Sigmoid colon (tissue), 7 donors: ENCODE measurements around the gene KLHL10. TPM values are rescaled to one million over a fixed set of nuclear protein-coding genes. Genes with fewer than 3 reads are reported as not detected.
A peak's percentile ranks its signal among the peaks of the same experiment; 100 is the strongest.

ENCODE experiments used
- DNase-seq: peaks from one replicate; pipeline ENCODE4 v3.0.0-alpha.2; 2019
- H3K27ac ChIP-seq, 4 donors: fragments of 200-600 bp; sonication (generic); one replicate each; pipeline ENCODE4 v1.5.1; 2016 to 2019; ENCODE audit warnings: mild to moderate bottlenecking in 1 of 4
- H3K27me3 ChIP-seq, 3 donors: fragments of 200-600 bp; sonication (generic); one replicate each; pipeline ENCODE4 v1.5.1; 2019; ENCODE audit warnings: mild to moderate bottlenecking in 1 of 3
- H3K36me3 ChIP-seq, 4 donors: fragments of 200-600 bp; sonication (generic); one replicate each; pipeline ENCODE4 v1.5.1; 2016 to 2019
- H3K4me1 ChIP-seq, 4 donors: fragments of 200-600 bp; sonication (generic); one replicate each; pipeline ENCODE4 v1.5.1; 2017 to 2019
- H3K4me3 ChIP-seq, 4 donors: fragments of 200-600 bp; sonication (generic); one replicate each; pipeline ENCODE4 v1.5.1; 2017 to 2019; ENCODE audit warnings: mild to moderate bottlenecking in 2 of 4, moderate library complexity in 1 of 4
- H3K9me3 ChIP-seq, 4 donors: fragments of 200-600 bp in 3 of 4; sonication (generic) in 3 of 4; one replicate each; pipeline versions ENCODE4 v1.5.1 to v1.6.1; 2013 to 2019
- CTCF ChIP-seq, 4 experiments: fragments of 450-650 bp in 3 of 4; fragments of 200-600 bp in 1 of 4; IDR thresholded peaks; one replicate each; pipeline ENCODE4 v1.5.1; 2016 to 2019; ENCODE audit warnings: antibody characterized with exemption in 4 of 4, mild to moderate bottlenecking in 3 of 4, moderate library complexity in 2 of 4
- EP300 ChIP-seq, 4 donors: sonication (generic); formaldehyde crosslinking; IDR thresholded peaks; one replicate each; pipeline ENCODE4 v1.6.1; 2017; ENCODE audit warnings: antibody characterized with exemption in 4 of 4
- POLR2A ChIP-seq, 2 donors: fragments of 450-650 bp; IDR thresholded peaks; one replicate each; pipeline ENCODE4 v1.6.1; 2016; ENCODE audit warnings: antibody characterized with exemption in 2 of 2, mild to moderate bottlenecking in 2 of 2, moderate library complexity in 2 of 2
- POLR2AphosphoS5 ChIP-seq, 4 donors: sonication (generic); formaldehyde crosslinking; IDR thresholded peaks; one replicate each; pipeline ENCODE4 v1.6.1; 2017; ENCODE audit warnings: antibody characterized with exemption in 4 of 4
- WGBS, 2 donors: extraction: QIAGEN DNeasy Blood & Tissue Kit; methylation state at CpG; one replicate each; pipeline ENCODE4 v1.1.7; 2013; 5-methylcytosine and 5-hydroxymethylcytosine counted together
- intact Hi-C: fragments of 100-400 bp; cut with DNase I; formaldehyde crosslinking; loops from one replicate; pipeline ENCODE4 v1.15.1; 2023
- polyA plus RNA-seq, 3 donors: library from polyadenylated mRNA; stranded (reverse); fragments of 200-250 nt; gene quantifications; one replicate each; pipeline ENCODE4 v1.2.3, GENCODE V29; 2013
- total RNA-seq, 4 donors: library from RNA; depleted of rRNA; stranded (reverse); fragments of >200 nt; gene quantifications; one replicate each; pipeline ENCODE4 v1.1.0, GENCODE V29; 2016
- donor health status: healthy with polysubstance abuse.
- donor health status: Bipolar disorder and iron deficiency.
- donor health status: healthy.

Gene KLHL10
- total and polyA plus RNA-seq, 7 donors = 0.04 to 3.9 (median 1.1) TPM; not detected in 2

DNA sequence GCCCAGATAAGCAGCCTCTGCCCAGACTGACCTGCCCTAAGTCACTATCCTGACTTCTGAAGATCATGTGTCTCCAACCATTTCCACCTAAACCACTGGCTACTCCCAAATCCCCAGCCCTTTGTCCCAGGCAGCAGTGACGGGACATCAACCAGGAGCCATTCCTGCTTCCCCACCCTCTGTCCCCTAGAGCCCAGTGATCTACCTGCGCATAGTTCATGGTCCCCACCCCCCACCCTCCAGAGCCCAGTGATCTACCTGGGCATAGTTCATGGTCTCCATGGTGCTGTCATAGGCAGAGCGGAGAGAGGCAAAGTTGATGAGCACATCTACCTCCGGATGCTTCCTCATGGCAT lies 54.4 kb downstream of the KLHL10 start:
- DNase-seq = no peak
- 97 to 98% methylated on average over 4 of the region's 4 CpGs for WGBS, 2 donors
- no peak for TF ChIP-seq POLR2A (IDR thresholded peaks at IDR 0.05)
- no peak for TF ChIP-seq CTCF (IDR thresholded peaks at IDR 0.05)
- TF ChIP-seq EP300 (IDR thresholded peaks at IDR 0.05) = no peak
- no peak for TF ChIP-seq POLR2AphosphoS5 (IDR thresholded peaks at IDR 0.05)
- H3K4me3 ChIP-seq = no peak overlapping the region
- intact Hi-C loops = no loop called here
- peaks cover 0 to 17% (median 10%) of the 10 kb centered on the region in 4 donors for H3K4me1 ChIP-seq
- H3K27me3 ChIP-seq = no peaks in the 10 kb centered on the region
- H3K27ac ChIP-seq = no peak overlapping the region
- no peaks in the 10 kb centered on the region for H3K9me3 ChIP-seq
- H3K36me3 ChIP-seq = peaks cover 13 to 97% (median 57%) of the 10 kb centered on the region in 4 donors

DNA sequence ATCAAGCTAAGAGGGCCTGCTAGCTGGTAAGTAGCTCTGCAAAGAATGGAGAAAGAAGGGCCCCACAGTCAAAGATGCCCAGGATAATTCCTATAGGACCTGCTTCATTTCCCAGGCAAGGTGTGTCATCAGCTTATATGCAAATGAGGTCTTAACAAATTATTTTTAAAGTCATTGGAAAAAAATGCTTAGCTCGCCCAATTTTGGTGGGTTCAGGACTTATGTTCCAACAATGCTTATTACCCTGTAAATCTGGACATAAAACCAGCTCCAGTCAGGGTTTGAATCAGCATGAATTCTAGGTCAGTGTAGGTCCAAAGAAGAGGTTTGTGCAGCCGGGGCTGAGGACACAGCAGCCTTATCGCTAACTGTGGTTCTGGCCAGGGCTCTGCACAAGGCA lies 55.8 kb downstream of the KLHL10 start:
- Histone ChIP-seq H3K4me1 (peaks cover 0 to 17% (median 10%) of the 10 kb centered on the region in 4 donors), H3K36me3 (peaks cover 4 to 97% (median 57%) of the 10 kb centered on the region in 4 donors), H3K4me3 (no peak overlapping the region), H3K27me3 (no peaks in the 10 kb centered on the region), H3K9me3 (no peaks in the 10 kb centered on the region), H3K27ac (no peak overlapping the region)
- WGBS, 2 donors = 80 to 94% methylated on average over 3 of the region's 3 CpGs
- DNase-seq = no peak
- TF ChIP-seq CTCF (IDR thresholded peaks at IDR 0.05) = no peak
- no peak for TF ChIP-seq POLR2A (IDR thresholded peaks at IDR 0.05)
- no peak for TF ChIP-seq POLR2AphosphoS5 (IDR thresholded peaks at IDR 0.05)
- TF ChIP-seq EP300 (IDR thresholded peaks at IDR 0.05) = no peak
- intact Hi-C loops = no loop called here

- peaks cover 0 to 17% (median 10%) of the 10 kb centered on the region in 4 donors for H3K4me1 ChIP-seq
- WGBS, 2 donors = 68 to 73% methylated on average over 7 of the region's 7 CpGs
- intact Hi-C loops = no loop called here
- TF ChIP-seq POLR2A (IDR thresholded peaks at IDR 0.05) (no peak), POLR2AphosphoS5 (IDR thresholded peaks at IDR 0.05) (peak in 3 of 4 donors; percentile 37 to 45 (median 38)), CTCF (IDR thresholded peaks at IDR 0.05) (no peak), EP300 (IDR thresholded peaks at IDR 0.05) (peak in 1 of 4 donors; percentile 2)
- H3K27me3 ChIP-seq = no peaks in the 10 kb centered on the region
- no peaks in the 10 kb centered on the region for H3K9me3 ChIP-seq
- no peak overlapping the region for H3K4me3 ChIP-seq
- H3K27ac ChIP-seq = peak overlapping the region; percentile 57 to 65 (median 61)
- peaks cover 4 to 96% (median 54%) of the 10 kb centered on the region in 4 donors for H3K36me3 ChIP-seq
- DNase-seq = peak; percentile 85
Measured at GRCh38 chr17:41894791-41895331, 57.2 kb downstream of the KLHL10 start.

DNA sequence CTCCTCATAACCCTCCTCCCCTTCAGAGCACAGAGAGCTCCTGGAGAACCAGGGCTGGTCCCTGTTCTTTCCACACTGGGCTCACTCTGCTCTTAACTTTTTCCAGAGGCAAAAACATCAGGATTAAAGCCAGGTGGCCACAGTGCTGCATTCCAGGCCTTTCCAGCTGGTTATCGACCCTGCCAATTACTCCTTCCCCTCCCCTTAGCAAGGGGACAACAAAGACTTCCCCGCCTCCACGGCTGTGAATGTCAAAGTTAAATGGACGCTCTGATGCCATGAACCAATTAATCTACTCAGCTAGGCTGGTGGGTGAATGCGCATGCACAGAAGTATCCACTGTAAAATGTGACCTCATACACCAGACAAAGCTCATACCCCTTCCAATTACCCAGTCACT lies 58.0 kb downstream of the KLHL10 start:
- WGBS, 2 donors = 74 to 80% methylated on average over 5 of the region's 5 CpGs
- peaks cover 0 to 17% (median 10%) of the 10 kb centered on the region in 4 donors for H3K4me1 ChIP-seq
- TF ChIP-seq CTCF (IDR thresholded peaks at IDR 0.05) (no peak), EP300 (IDR thresholded peaks at IDR 0.05) (no peak), POLR2A (IDR thresholded peaks at IDR 0.05) (no peak), POLR2AphosphoS5 (IDR thresholded peaks at IDR 0.05) (peak in 3 of 4 donors; percentile 3 to 33 (median 13))
- peak overlapping the region; percentile 57 to 65 (median 61) for H3K27ac ChIP-seq
- peak; percentile 85 for DNase-seq
- H3K36me3 ChIP-seq = peaks cover 4 to 96% (median 57%) of the 10 kb centered on the region in 4 donors
- intact Hi-C loops = no loop called here
- H3K9me3 ChIP-seq = no peaks in the 10 kb centered on the region
- no peaks in the 10 kb centered on the region for H3K27me3 ChIP-seq
- no peak overlapping the region for H3K4me3 ChIP-seq

DNA sequence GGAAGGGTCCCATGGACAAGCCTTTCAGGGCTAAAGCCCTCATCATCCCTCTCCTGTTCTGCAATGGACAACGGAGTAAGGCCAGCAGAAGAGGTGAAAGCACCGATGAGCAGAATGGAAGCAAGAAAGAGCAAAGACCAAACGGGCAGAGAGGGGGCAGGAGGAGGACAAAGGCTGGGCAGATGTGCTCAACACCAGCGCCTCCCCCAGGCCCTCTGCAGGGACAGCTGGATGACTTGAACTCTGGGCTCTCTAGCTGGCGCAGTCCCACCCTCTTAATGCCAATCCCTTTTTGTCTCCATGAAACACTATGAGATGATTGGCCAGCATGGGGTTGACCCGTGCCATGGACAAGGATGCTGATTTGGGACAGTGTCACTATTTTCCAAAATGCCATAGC lies 59.1 kb downstream of the KLHL10 start:
- peaks cover 0 to 17% (median 10%) of the 10 kb centered on the region in 4 donors for H3K4me1 ChIP-seq
- no peak for DNase-seq
- TF ChIP-seq CTCF (IDR thresholded peaks at IDR 0.05) = no peak
- no peak for TF ChIP-seq POLR2AphosphoS5 (IDR thresholded peaks at IDR 0.05)
- no peak for TF ChIP-seq POLR2A (IDR thresholded peaks at IDR 0.05)
- TF ChIP-seq EP300 (IDR thresholded peaks at IDR 0.05) = no peak
- H3K36me3 ChIP-seq = peaks cover 7 to 96% (median 59%) of the 10 kb centered on the region in 4 donors
- H3K27me3 ChIP-seq = no peaks in the 10 kb centered on the region
- intact Hi-C loops = no loop called here
- H3K4me3 ChIP-seq = no peak overlapping the region
- no peak overlapping the region for H3K27ac ChIP-seq
- WGBS, 2 donors = 91 to 94% methylated on average over 6 of the region's 6 CpGs
- H3K9me3 ChIP-seq = no peaks in the 10 kb centered on the region
